Tibial nerve (tissue), 4 donors: ENCODE measurements around the gene MARF1. TPM values are rescaled to one million over a fixed set of nuclear protein-coding genes. Genes with fewer than 3 reads are reported as not detected.

ENCODE experiments used
- DNase-seq, 2 donors: peaks; one replicate each; pipeline ENCODE4 v3.0.0-alpha.2; 2019; ENCODE audit warnings: low spot score in 2 of 2
- H3K27ac ChIP-seq, 4 donors: fragments of 200-600 bp; sonication (generic) in 3 of 4; one replicate each; pipeline ENCODE4 v1.5.1; 2017 to 2019; ENCODE audit warnings: mild to moderate bottlenecking in 1 of 4
- H3K27me3 ChIP-seq, 2 donors: fragments of 200-600 bp; sonication (generic) in 1 of 2; one replicate each; pipeline versions ENCODE4 v1.5.1 to v1.6.0; 2017 to 2019
- H3K36me3 ChIP-seq, 3 donors: fragments of 200-600 bp; sonication (generic); one replicate each; pipeline ENCODE4 v1.5.1; 2018 to 2019
- H3K4me1 ChIP-seq, 4 donors: fragments of 200-600 bp; sonication (generic) in 3 of 4; one replicate each; pipeline ENCODE4 v1.5.1; 2017 to 2019
- H3K4me3 ChIP-seq, 4 donors: fragments of 200-600 bp; sonication (generic) in 3 of 4; one replicate each; pipeline ENCODE4 v1.5.1; 2017 to 2019; ENCODE audit warnings: mild to moderate bottlenecking in 1 of 4, moderate library complexity in 1 of 4
- H3K9me3 ChIP-seq, 4 donors: fragments of 200-600 bp; sonication (generic) in 3 of 4; one replicate each; pipeline ENCODE4 v1.5.1; 2017 to 2019
- CTCF ChIP-seq, 5 experiments: fragments of 200-600 bp in 3 of 5; fragments of 450-650 bp in 2 of 5; sonication (generic) in 3 of 5; IDR thresholded peaks; one replicate each; pipeline ENCODE4 v1.5.1; 2016 to 2019; ENCODE audit warnings: antibody characterized with exemption in 5 of 5, mild to moderate bottlenecking in 3 of 5, moderate library complexity in 2 of 5
- EP300 ChIP-seq, 2 donors: sonication (generic); formaldehyde crosslinking; IDR thresholded peaks; one replicate each; pipeline ENCODE4 v1.6.1; 2017; ENCODE audit warnings: antibody characterized with exemption in 2 of 2, mild to moderate bottlenecking in 1 of 2
- POLR2A ChIP-seq, 2 donors: fragments of 450-650 bp; IDR thresholded peaks; one replicate each; pipeline ENCODE4 v1.6.1; 2017; ENCODE audit warnings: antibody characterized with exemption in 2 of 2, mild to moderate bottlenecking in 2 of 2, moderate library complexity in 2 of 2
- WGBS, 2 donors: methylation state at CpG; one replicate each; pipeline ENCODE4 v1.1.5; 2018; 5-methylcytosine and 5-hydroxymethylcytosine counted together
- total RNA-seq, 4 donors: library from RNA; depleted of rRNA; stranded (reverse); fragments of >200 nt; gene quantifications; one replicate each; pipeline ENCODE4 v1.1.0, GENCODE V29; 2016

Gene MARF1
- total RNA-seq, 4 donors from 2014 or later: 44.6 to 57.5 (median 54.4) TPM

DNA sequence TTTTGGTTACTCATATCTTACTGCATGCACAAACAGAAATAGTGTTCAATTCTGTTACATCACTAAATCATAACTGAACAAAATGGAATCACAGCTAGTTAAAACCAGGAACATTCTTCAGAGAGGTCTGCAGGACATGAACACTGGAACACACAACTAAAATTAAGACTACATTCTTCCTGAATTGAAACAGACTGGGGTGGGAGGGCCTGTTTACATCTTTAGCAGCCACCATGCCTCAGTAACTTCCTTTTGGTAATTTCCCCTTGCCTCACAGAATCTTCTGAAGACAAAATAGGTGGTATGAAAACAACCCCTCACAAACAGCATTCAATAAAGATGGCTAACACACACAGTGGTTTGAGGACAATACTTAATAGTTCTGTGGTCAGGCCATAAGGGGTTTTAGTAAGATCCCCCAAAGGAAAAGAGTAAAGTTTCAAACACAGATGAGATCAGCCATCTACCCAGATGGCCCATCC is 6.5 kb downstream of the MARF1 start:
- Histone ChIP-seq H3K36me3 (peaks cover 0 to 76% (median 18%) of the 10 kb centered on the region in 3 donors), H3K27ac (peak overlapping the region in 1 of 4 donors; percentile 29), H3K4me3 (no peak overlapping the region), H3K27me3 (no peaks in the 10 kb centered on the region), H3K4me1 (peaks cover 0 to 27% (median 16%) of the 10 kb centered on the region in 4 donors), H3K9me3 (no peaks in the 10 kb centered on the region)
- no peak for TF ChIP-seq CTCF (IDR thresholded peaks at IDR 0.05)
- TF ChIP-seq EP300 (IDR thresholded peaks at IDR 0.05): no peak
- TF ChIP-seq POLR2A (IDR thresholded peaks at IDR 0.05): no peak
- DNase-seq: no peak

- no peaks in the 10 kb centered on the region for H3K27me3 ChIP-seq
- H3K27ac ChIP-seq: no peak overlapping the region
- no peaks in the 10 kb centered on the region for H3K9me3 ChIP-seq
- no peak for DNase-seq
- peaks cover 0 to 22% (median 12%) of the 10 kb centered on the region in 4 donors for H3K4me1 ChIP-seq
- WGBS, 2 donors: 89 to 92% methylated on average over 9 of the region's 9 CpGs
- TF ChIP-seq EP300 (IDR thresholded peaks at IDR 0.05) (no peak), CTCF (IDR thresholded peaks at IDR 0.05) (no peak), POLR2A (IDR thresholded peaks at IDR 0.05) (no peak)
- no peak overlapping the region for H3K4me3 ChIP-seq
- peaks cover 0 to 82% (median 18%) of the 10 kb centered on the region in 3 donors for H3K36me3 ChIP-seq
These were observed 7.0 kb downstream of the MARF1 start for GRCh38 chr16:15635926-15636325.

- Histone ChIP-seq H3K4me1 (peaks cover 0 to 6% (median 4%) of the 10 kb centered on the region in 4 donors), H3K27me3 (no peaks in the 10 kb centered on the region), H3K36me3 (peaks cover 0 to 95% (median 27%) of the 10 kb centered on the region in 3 donors), H3K4me3 (no peak overlapping the region), H3K9me3 (no peaks in the 10 kb centered on the region), H3K27ac (no peak overlapping the region)
- 97 to 99% methylated on average over 2 of the region's 2 CpGs for WGBS, 2 donors
- no peak for DNase-seq
- no peak for TF ChIP-seq CTCF (IDR thresholded peaks at IDR 0.05)
- TF ChIP-seq EP300 (IDR thresholded peaks at IDR 0.05): no peak
- no peak for TF ChIP-seq POLR2A (IDR thresholded peaks at IDR 0.05)
These were observed 11.1 kb downstream of the MARF1 start for GRCh38 chr16:15631730-15632409.

GRCh38 chr16:15621889-15622288 is 21.1 kb downstream of the MARF1 start:
- Histone ChIP-seq H3K9me3 (no peaks in the 10 kb centered on the region), H3K27ac (no peak overlapping the region), H3K36me3 (peaks cover 6 to 94% (median 33%) of the 10 kb centered on the region in 3 donors), H3K4me1 (no peaks in the 10 kb centered on the region), H3K27me3 (no peaks in the 10 kb centered on the region), H3K4me3 (no peak overlapping the region)
- no peak for TF ChIP-seq POLR2A (IDR thresholded peaks at IDR 0.05)
- TF ChIP-seq CTCF (IDR thresholded peaks at IDR 0.05): no peak
- TF ChIP-seq EP300 (IDR thresholded peaks at IDR 0.05): no peak
- DNase-seq: no peak
- 92 to 95% methylated on average over 8 of the region's 8 CpGs for WGBS, 2 donors

GRCh38 chr16:15621456-15621855 is 21.5 kb downstream of the MARF1 start:
- H3K9me3 ChIP-seq: no peaks in the 10 kb centered on the region
- H3K4me1 ChIP-seq: no peaks in the 10 kb centered on the region
- no peak for DNase-seq
- H3K27ac ChIP-seq: no peak overlapping the region
- TF ChIP-seq EP300 (IDR thresholded peaks at IDR 0.05) (no peak), CTCF (IDR thresholded peaks at IDR 0.05) (no peak), POLR2A (IDR thresholded peaks at IDR 0.05) (no peak)
- no peak overlapping the region for H3K4me3 ChIP-seq
- H3K36me3 ChIP-seq: peaks cover 7 to 94% (median 33%) of the 10 kb centered on the region in 3 donors
- WGBS, 2 donors: 69 to 75% methylated on average over 4 of the region's 4 CpGs
- no peaks in the 10 kb centered on the region for H3K27me3 ChIP-seq
